Upper lobe of left lung (tissue), 4 donors: ENCODE measurements around the gene MAD1L1.

Experiments
- CTCF ChIP-seq, 6 experiments: fragments of 450-650 bp in 4 of 6; fragments of 200-600 bp in 2 of 6; sonication (generic) in 2 of 6; IDR thresholded peaks; one replicate each; pipeline ENCODE4 v1.5.1; 2016 to 2019; ENCODE audit warnings: antibody characterized with exemption in 6 of 6
- EP300 ChIP-seq, 4 donors: sonication (generic); formaldehyde crosslinking; IDR thresholded peaks; one replicate each; pipeline ENCODE4 v1.5.1; 2017; ENCODE audit warnings: antibody characterized with exemption in 4 of 4, control low read depth in 2 of 4
- POLR2A ChIP-seq, 4 donors: fragments of 450-650 bp; IDR thresholded peaks; one replicate each; pipeline ENCODE4 v1.5.1; 2016 to 2017; ENCODE audit warnings: antibody characterized with exemption in 4 of 4, mild to moderate bottlenecking in 2 of 4
- POLR2AphosphoS5 ChIP-seq, 2 donors: sonication (generic); formaldehyde crosslinking; IDR thresholded peaks; one replicate each; pipeline ENCODE4 v1.5.1; 2017; ENCODE audit warnings: antibody characterized with exemption in 2 of 2

GRCh38 chr7:1925973-1926907, 306.5 kb downstream of the MAD1L1 start:
- TF ChIP-seq CTCF (IDR thresholded peaks at IDR 0.05) (no peak), POLR2A (IDR thresholded peaks at IDR 0.05) (no peak), EP300 (IDR thresholded peaks at IDR 0.05) (no peak), POLR2AphosphoS5 (IDR thresholded peaks at IDR 0.05) (no peak)
